LoVo (cell line): ENCODE results near the gene SNTB2.
"Not testable (repeated sequence)": the region's sequence is repeated elsewhere in the genome, so short reads cannot be mapped to it uniquely, and the experiment has no call there.

ENCODE experiments used
- DNase-seq: peaks from one replicate; pipeline ENCODE4 v3.0.0-alpha.2; 2016; ENCODE audit warnings: low spot score

The SNTB2 gene

DNA sequence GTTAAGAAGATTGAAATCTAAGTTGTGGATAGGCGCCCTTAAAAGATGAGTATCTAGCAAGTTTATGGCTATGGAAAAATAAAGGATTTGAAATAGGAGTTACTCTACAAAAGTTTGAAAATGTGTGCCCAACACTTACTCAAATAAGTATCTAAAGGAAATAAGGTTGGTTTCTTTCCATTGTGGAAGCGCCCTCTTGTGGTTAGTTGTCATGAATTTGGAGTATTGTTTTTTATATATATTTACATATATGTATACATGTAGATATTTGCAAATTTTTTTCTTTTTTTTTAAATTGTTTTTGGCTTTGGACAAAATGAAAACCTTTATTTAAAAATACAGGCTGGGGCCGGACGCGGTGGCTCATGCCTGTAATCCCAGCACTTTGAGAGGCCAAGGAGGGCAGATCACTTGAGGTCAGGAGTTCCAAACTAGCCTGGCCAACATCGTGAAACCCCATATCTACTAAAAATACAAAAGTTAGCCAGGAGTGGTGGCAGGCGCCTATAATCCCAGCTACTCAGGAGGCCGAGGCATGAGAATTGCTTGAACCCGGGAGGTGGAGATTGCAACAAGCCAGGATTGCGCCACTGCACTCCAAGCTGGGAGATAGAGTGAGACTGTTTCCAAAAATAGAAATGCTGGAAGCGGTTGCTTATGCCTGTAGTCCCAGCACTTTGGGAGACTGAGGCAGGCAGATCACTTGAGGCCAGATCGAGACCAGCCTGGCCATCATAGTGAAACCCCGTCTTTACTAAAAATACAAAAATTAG lies 100.2 kb downstream of the SNTB2 start:
- DNase-seq, result peak; percentile 56

DNA sequence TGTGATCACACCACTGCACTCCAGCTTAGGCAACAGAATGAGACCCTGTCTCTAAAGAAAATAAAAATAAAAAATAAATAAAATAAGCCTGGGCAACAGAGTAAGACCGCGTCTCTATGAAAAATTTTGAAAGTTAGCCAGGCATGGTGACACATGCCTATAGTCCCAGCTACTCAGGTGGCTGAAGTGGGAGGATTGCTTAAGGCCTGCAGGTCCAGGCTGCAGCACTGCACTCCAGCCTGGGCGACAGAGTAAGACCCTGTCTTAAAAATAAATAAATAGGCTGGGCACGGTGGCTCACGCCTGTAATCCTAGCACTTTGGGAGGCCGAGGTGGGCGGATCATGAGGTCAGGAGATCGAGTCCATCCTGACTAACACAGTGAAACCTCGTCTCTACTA lies 104.7 kb downstream of the SNTB2 start:
- DNase-seq, result not testable (repeated sequence)

DNA sequence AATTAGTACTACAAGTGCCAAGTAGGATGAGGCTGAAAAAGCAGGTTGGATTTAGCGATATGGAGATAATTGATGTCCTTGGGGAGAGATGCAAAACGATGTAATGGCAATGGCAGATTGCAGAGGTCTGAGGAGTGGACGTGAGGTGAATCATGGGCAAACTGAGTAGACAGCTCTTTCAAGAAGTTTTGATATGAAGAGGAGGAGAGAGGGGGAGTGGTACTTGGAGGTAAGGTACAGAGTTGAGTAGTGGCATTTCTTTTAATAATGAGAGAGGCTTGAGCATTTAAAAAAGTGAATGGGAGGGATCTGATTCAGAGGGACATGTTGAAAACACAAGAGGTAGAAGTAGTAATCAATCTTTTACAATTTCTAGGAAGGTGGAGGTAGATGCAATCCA lies 106.4 kb downstream of the SNTB2 start:
- no peak for DNase-seq

DNA sequence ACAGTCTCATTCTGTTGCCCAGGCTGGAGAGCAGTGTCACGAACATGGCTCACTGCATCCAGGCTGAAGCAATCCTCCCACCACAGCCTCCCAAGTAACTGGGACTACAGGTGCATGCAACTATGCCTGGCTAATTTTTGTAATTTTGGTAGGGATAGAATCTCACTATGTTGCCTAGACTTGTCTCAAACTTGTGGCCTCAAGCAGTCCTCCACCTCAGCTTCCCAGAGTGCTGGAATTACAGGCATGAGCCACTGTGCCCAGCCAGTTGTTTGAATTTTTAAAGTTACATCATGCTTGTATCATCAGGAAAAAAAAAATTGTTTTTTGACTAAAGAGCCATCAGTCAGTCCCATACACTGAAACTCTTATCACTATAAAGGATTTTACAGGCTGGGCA lies 107.1 kb downstream of the SNTB2 start:
- no peak for DNase-seq

DNA sequence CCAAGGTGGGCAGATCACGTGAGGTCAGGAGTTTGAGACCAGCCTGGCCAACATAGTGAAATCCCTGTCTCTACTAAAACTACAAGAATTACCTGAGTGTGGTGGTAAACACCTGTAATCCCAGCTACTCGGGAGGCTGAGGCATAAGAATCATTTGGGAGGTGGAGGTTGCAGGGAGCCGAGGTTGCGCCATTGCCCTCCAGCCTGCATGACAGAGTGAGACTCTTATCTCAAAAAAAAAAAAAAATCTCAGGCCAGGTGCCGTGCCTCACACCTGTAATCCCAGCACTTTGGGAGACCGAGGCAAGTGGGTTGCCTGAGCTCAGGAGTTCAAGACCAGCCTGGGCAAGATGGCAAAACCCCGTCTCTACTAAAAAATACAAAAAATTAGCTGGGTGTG lies 109.8 kb downstream of the SNTB2 start:
- DNase-seq, result not testable (repeated sequence)

DNA sequence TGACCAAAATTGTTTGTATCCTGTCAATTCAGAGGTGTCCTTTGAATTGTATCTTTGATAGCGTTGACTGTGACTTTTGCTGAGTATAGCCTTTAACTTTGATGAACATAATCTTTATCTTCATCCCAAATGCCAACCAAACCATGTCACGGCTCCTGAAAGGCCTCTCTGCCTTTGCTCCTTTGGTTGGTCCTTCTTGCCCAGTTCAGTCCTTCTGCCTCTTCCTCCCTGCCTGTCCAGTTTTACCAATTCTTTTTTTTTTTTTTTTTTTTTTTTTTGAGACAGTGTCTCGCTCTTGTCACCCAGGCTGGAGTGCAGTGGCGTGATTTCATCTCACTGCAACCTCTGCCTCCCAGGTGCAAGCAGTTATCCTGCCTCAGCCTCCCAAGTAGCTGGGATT lies 111.3 kb downstream of the SNTB2 start:
- no peak for DNase-seq

- no peak for DNase-seq
Measured at GRCh38 chr16:69301187-69301586, 114.2 kb downstream of the SNTB2 start.

- no peak for DNase-seq
Measured at GRCh38 chr16:69301861-69302260, 114.9 kb downstream of the SNTB2 start.

DNA sequence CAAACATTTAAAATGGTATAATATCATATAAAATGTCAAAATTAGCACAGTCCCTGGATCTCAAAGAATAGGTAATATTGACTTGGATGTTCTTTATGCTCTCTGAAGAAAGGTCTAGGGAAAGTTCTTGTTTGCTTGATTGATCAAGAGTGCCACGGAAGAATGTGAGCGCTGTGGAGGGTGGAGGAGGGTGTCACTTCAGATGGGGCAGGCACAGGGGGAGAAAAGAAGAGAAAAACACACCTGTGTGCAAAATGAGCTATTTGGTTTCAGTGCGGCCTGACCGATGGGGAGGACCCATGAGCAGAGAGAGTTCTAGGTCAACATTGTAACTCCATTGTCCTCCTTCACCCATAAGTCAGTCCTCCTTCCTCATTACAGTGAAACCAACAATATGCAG lies 115.3 kb downstream of the SNTB2 start:
- DNase-seq, result no peak

- no peak for DNase-seq
Measured at GRCh38 chr16:69306031-69306430, 119.1 kb downstream of the SNTB2 start.

- DNase-seq, result no peak
Measured at GRCh38 chr16:69307091-69307490, 120.1 kb downstream of the SNTB2 start.

- DNase-seq, result no peak
Measured at GRCh38 chr16:69307856-69308255, 120.9 kb downstream of the SNTB2 start.

DNA sequence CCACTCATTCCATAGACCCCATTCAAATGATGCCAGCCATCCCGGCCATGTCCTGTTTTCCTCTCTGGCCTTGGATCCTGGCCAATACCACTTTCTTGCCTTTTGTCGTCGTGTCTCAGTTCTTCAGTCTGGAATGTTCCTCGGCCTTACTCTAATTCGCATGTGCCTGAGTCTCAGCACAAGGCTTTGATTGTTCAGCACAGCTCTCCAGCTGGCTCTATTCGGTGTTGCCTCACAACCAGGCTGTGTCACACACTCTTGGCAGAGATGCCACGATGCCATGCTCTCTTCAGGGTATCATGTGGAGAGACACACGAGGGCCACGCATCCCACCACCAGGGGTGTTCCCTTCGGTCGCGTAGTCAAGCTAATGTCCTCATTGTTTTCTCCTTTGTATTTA lies 122.4 kb downstream of the SNTB2 start:
- no peak for DNase-seq

DNA sequence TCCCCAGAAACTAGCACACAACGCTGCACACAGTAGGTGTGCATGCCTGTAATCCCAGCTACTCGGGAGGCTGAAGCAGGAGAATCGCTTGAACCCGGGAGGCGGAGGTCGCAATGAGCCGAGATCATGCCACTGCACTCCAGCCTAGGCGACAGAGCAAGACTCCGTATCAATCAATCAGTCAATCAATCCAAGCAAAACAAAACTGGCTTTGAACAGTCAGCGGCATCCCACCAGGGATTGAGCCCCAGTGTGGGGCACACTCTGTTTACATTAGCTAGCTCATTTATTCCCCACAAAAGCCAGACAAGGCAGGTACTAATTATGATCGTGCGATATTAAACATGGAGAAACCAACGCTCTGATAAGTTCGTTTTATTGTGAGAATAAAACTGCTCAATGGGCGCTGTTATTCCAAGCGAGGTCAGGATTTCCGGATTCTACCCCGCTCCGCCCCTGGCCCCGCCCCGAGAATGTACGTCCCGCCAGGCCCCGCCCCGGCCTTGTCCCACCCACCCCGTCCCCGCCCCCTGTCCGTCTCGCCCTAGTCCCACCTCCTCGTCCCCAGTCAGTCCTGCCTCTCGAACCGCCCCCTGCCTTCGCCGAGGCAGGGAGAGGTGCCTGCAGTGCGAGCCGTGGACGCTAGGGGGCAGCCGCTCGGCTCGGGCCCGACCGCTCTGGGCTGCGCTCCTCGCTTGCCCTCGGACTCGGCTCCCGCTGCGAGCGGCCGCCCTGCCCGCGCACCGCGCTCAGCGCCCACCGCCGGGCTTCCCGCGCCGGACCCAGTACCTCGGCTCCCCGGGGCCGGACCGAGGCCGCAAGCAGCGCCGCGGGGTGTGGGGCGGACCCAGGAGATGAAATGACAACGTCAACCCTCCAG lies 123.9 kb downstream of the SNTB2 start, which contains the start of gene VPS4A:
Gene VPS4A (plus strand): TSS at position 698 of the 880 bp plus-strand sequence. CDS start 162 bp downstream, at position 860.
- DNase-seq, result peak; percentile 98

DNA sequence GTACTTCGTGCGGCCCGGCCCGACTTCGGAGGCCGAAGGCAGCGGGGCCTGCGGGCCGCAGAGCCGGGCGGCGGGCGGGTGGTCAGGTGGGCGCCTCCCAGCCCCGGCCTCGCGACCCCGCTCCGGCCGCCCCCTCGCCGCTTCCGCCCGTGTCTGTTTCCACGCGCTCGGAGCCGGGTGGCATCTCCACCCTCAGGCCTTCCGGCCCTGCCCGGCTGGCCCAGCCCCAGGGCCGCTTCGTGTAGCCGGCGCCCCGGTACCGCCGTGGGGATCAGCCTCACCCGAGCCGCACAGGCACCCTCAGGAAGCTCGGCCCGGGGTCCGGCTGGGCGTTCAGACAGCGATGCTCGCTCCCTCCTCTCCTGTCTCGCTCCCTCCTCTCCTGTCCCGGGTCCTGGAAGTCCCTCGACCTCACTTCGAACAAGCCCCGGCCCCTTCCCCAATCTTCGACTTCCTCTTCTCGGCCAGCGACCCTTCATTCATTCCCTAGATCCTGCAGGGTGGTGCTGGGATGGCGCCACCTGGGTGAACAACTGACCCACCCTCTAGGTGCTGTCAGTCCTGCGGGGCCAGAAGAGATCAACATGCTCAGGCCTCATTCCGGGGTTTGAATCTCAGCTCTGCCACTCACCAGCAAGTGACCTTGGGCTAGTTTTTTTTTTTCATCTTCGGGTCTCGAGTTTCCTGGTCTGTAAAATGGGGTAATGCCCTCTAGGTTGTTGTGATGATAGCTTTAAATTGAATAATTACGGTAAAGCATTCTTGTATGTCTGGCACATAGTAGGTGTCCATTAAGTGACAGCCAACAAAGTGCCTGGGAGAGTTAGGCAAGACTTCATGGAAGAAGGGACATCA lies 124.8 kb downstream of the SNTB2 start:
- peak; percentile 30 for DNase-seq

GRCh38 chr16:69313469-69313868 lies 126.5 kb downstream of the SNTB2 start:
- no peak for DNase-seq

- no peak for DNase-seq
Measured at GRCh38 chr16:69314534-69314933, 127.6 kb downstream of the SNTB2 start.

DNA sequence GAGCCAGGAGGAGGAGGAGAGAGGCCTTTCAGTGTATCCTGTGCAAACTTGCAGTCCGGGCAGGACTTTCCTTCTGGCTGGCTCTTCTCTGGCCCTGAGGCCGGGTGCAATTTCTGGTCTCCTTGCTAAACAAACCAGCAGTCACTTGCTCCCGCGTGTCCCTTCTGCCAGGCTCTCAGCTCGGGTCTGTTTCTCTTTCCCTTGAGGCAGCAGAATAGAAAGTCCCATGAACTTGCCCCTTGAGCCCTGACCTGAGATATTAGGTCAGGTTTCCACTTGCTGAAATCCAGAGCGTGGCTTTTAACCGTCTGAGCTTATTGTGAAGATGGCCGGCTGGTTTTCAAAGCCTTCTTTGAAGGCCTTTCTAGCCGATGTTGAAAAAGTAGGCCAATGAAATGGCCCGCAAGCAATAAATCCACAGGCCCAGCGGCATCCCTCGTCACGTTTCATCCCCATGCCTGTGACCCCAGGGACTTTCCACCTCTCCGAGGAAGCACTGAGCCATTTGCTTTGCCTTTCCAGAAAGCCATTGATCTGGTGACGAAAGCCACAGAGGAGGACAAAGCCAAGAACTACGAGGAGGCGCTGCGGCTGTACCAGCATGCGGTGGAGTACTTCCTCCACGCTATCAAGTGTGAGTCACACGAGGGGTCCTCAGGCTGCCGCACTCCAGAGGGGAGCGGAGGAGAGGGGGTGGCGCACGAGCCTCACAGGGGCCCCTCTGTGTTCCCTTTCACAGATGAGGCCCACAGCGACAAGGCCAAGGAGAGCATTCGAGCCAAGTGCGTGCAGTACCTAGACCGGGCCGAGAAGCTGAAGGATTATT lies 128.7 kb downstream of the SNTB2 start:
- DNase-seq, result no peak

- no peak for DNase-seq
Measured at GRCh38 chr16:69316595-69317034, 129.7 kb downstream of the SNTB2 start.

DNA sequence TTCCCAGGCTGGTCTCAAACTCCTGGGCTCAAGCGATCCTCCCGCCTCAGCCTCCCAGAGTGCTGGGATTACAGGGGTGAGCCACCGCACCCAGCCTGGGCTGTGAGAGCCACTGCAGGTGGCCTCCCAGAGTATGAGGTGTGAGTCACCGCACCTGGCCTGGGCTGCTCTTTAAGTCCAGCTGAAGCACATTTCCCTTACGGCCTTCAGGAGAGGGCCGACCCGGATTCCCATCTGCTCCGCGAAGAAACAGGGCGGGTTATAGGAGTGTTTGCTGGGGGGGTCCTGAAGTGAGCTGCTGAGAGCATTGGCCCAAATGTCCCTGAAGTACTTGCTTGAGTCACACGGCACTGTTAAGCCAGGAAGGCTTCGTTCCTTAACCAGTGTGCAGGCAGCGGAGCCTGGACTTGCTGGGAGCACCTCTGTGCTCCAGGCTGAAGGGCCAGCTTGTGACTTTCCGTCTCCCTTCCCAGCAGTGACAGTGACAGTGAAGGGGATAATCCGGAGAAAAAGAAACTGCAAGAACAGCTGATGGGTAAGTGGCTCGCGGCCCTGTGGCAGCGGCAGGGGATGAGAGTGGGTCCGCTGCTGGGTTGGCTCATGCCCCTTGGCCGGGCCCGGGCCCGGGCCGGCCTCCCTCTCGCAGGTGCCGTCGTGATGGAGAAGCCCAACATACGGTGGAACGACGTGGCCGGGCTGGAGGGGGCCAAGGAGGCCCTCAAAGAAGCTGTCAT lies 131.4 kb downstream of the SNTB2 start:
- DNase-seq, result no peak

GRCh38 chr16:69318911-69319289 lies 131.9 kb downstream of the SNTB2 start:
- no peak for DNase-seq
